Glutamatergic neuron (in vitro differentiated cells): ENCODE results near the gene INVS. TPM values are rescaled to one million over a fixed set of nuclear protein-coding genes. Genes with fewer than 3 reads are reported as not detected.

ENCODE experiments used
- DNase-seq: peaks from one replicate; pipeline ENCODE4 v3.0.0; 2022
- H3K27ac Mint-ChIP-seq: one replicate; pipeline ENCODE4 v1.8.0; 2020; ENCODE audit warnings: mild to moderate bottlenecking, mixed read lengths, inconsistent platforms; ENCODE audit not compliant: unreplicated experiment
- H3K27me3 Mint-ChIP-seq: one replicate; pipeline ENCODE4 v1.8.0; 2020; ENCODE audit warnings: mild to moderate bottlenecking, moderate library complexity, mixed read lengths, inconsistent platforms; ENCODE audit not compliant: unreplicated experiment
- H3K36me3 Mint-ChIP-seq: one replicate; pipeline ENCODE4 v1.8.0; 2020; ENCODE audit warnings: mild to moderate bottlenecking, mixed read lengths, inconsistent platforms; ENCODE audit not compliant: unreplicated experiment
- H3K4me1 Mint-ChIP-seq: one replicate; pipeline ENCODE4 v1.8.0; 2020; ENCODE audit warnings: mild to moderate bottlenecking, low read depth, mixed read lengths, inconsistent platforms; ENCODE audit not compliant: unreplicated experiment
- H3K4me3 Mint-ChIP-seq: one replicate; pipeline ENCODE4 v1.8.0; 2020; ENCODE audit warnings: mild to moderate bottlenecking, mixed read lengths, inconsistent platforms; ENCODE audit not compliant: unreplicated experiment
- H3K9me3 Mint-ChIP-seq: one replicate; pipeline ENCODE4 v1.8.0; 2020; ENCODE audit warnings: mild to moderate bottlenecking, moderate library complexity, mixed read lengths, inconsistent platforms; ENCODE audit not compliant: unreplicated experiment
- CTCF ChIP-seq: fragments of 200-600 bp; sonication (generic); IDR thresholded peaks from one replicate; pipeline ENCODE4 v1.5.0; 2021; ENCODE audit not compliant: partially characterized antibody, unreplicated experiment
- total RNA-seq: library from RNA; stranded (reverse); fragmentation: NEBNext Ultra II Directional; extraction: Animal tissue kit (Norgen Biotek cat#: 25700); gene quantifications from one replicate; pipeline ENCODE4 v1.2.1, GENCODE V29; 2021; ENCODE audit not compliant: unreplicated experiment

INVS gene
- total RNA-seq, 1 donor from 2014 or later: 33.4 TPM

- H3K4me3 Mint-ChIP-seq: no peak overlapping the region
- H3K27me3 Mint-ChIP-seq: peaks cover 4% of the 10 kb centered on the region
- DNase-seq: no peak
- H3K4me1 Mint-ChIP-seq: peaks cover 6% of the 10 kb centered on the region
- H3K9me3 Mint-ChIP-seq: peaks cover 2% of the 10 kb centered on the region
- peak overlapping the region; percentile 79 for H3K27ac Mint-ChIP-seq
- no peak for TF ChIP-seq CTCF
- peaks cover 6% of the 10 kb centered on the region for H3K36me3 Mint-ChIP-seq
Observed at GRCh38 chr9:100303747-100304146, 204.7 kb downstream of the INVS start.

- Mint-ChIP-seq H3K27ac (no peak overlapping the region), H3K4me3 (no peak overlapping the region), H3K27me3 (peaks cover 4% of the 10 kb centered on the region), H3K36me3 (peaks cover 6% of the 10 kb centered on the region), H3K4me1 (peaks cover 12% of the 10 kb centered on the region), H3K9me3 (peaks cover 2% of the 10 kb centered on the region)
- no peak for TF ChIP-seq CTCF
- DNase-seq: no peak
Observed at GRCh38 chr9:100306283-100306682, 207.2 kb downstream of the INVS start.

- no peak for TF ChIP-seq CTCF
- Mint-ChIP-seq H3K9me3 (peaks cover 2% of the 10 kb centered on the region), H3K27ac (no peak overlapping the region), H3K27me3 (peaks cover 4% of the 10 kb centered on the region), H3K4me3 (no peak overlapping the region), H3K36me3 (peaks cover 12% of the 10 kb centered on the region), H3K4me1 (peaks cover 12% of the 10 kb centered on the region)
- DNase-seq: no peak
Observed at GRCh38 chr9:100307080-100307479, 208.0 kb downstream of the INVS start.

- H3K27me3 Mint-ChIP-seq: no peaks in the 10 kb centered on the region
- H3K27ac Mint-ChIP-seq: no peak overlapping the region
- peaks cover 18% of the 10 kb centered on the region for H3K36me3 Mint-ChIP-seq
- TF ChIP-seq CTCF: no peak
- no peak for DNase-seq
- no peaks in the 10 kb centered on the region for H3K9me3 Mint-ChIP-seq
- peaks cover 9% of the 10 kb centered on the region for H3K4me1 Mint-ChIP-seq
- H3K4me3 Mint-ChIP-seq: no peak overlapping the region
Observed at GRCh38 chr9:100308965-100309564, 210.0 kb downstream of the INVS start.

- no peak for DNase-seq
- H3K4me1 Mint-ChIP-seq: peaks cover 9% of the 10 kb centered on the region
- no peak overlapping the region for H3K27ac Mint-ChIP-seq
- H3K4me3 Mint-ChIP-seq: no peak overlapping the region
- no peaks in the 10 kb centered on the region for H3K9me3 Mint-ChIP-seq
- no peak for TF ChIP-seq CTCF
- H3K36me3 Mint-ChIP-seq: peaks cover 23% of the 10 kb centered on the region
- H3K27me3 Mint-ChIP-seq: no peaks in the 10 kb centered on the region
Observed at GRCh38 chr9:100309992-100310391, 210.9 kb downstream of the INVS start.
